OCI-LY7 (cell line): Measurements from ENCODE around the gene RNASET2. TPM values are rescaled to one million over a fixed set of nuclear protein-coding genes. Genes with fewer than 3 reads are reported as not detected.

Experiments
- BruUV-seq: library from RNA; stranded (reverse); fragments of 400-500 nt; replicated peaks from 2 replicates; lab custom pipeline; 2021; lab: Mats Ljungman, UMichigan
- CTCF ChIA-PET: fragments of 300-600 bp; sonication (Branson Sonifier 250); formaldehyde crosslinking; loops from one replicate; lab custom pipeline; 2022; ENCODE audit warnings: antibody characterized with exemption; ENCODE audit not compliant: unreplicated experiment; lab: Charles Lee
- POLR2A ChIA-PET: fragments of 300-600 bp; sonication (Branson Sonifier 250); formaldehyde crosslinking; loops from one replicate; lab custom pipeline; 2022; ENCODE audit warnings: antibody characterized with exemption; lab: Charles Lee
- DNase-seq: peaks from one replicate; pipeline ENCODE4 v3.0.0-alpha.2; 2015; ENCODE audit warnings: low spot score
- H2AFZ ChIP-seq: fragments of 200-600 bp; sonication (generic), shearing (Covaris generic); 2 replicates; pipeline ENCODE4 v1.6.1; 2014; ENCODE audit warnings: mild to moderate bottlenecking, antibody characterized with exemption, low read length, moderate library complexity
- H3K27ac ChIP-seq: fragments of 200-600 bp; sonication (generic); 2 replicates; pipeline ENCODE4 v1.5.1; 2014; ENCODE audit warnings: mixed run types, low read depth, mild to moderate bottlenecking, moderate library complexity, low read length, inconsistent platforms; ENCODE audit not compliant: poor library complexity, severe bottlenecking
- H3K36me3 ChIP-seq: fragments of 200-600 bp; sonication (generic); 2 replicates; pipeline ENCODE4 v1.6.1; 2014; ENCODE audit warnings: mild to moderate bottlenecking, antibody characterized with exemption, low read length, moderate library complexity, mixed read lengths; ENCODE audit not compliant: insufficient read depth
- H3K4me1 ChIP-seq: fragments of 200-600 bp; sonication (generic); 2 replicates; pipeline ENCODE4 v1.5.1; 2014; ENCODE audit warnings: mild to moderate bottlenecking, low read length; ENCODE audit not compliant: insufficient read depth, poor library complexity, severe bottlenecking
- H3K4me2 ChIP-seq: fragments of 200-600 bp; sonication (generic); 2 replicates; pipeline ENCODE4 v1.6.1; 2014; ENCODE audit warnings: mild to moderate bottlenecking, low read length
- H3K4me3 ChIP-seq: fragments of 200-600 bp; sonication (generic); 2 replicates; pipeline ENCODE4 v1.5.1; 2014; ENCODE audit warnings: mild to moderate bottlenecking, low read depth, low read length; ENCODE audit not compliant: poor library complexity, severe bottlenecking
- H3K79me2 ChIP-seq: fragments of 200-600 bp; sonication (generic); 2 replicates; pipeline ENCODE4 v1.6.1; 2016; ENCODE audit warnings: low read depth, mild to moderate bottlenecking, low read length, moderate library complexity, mixed read lengths; ENCODE audit not compliant: insufficient read depth
- H3K9me2 ChIP-seq: fragments of 200-600 bp; sonication (generic); 2 replicates; pipeline ENCODE4 v1.6.1; 2016; ENCODE audit warnings: mild to moderate bottlenecking, low read length, mixed read lengths; ENCODE audit not compliant: insufficient read depth
- H3K9me3 ChIP-seq: fragments of 200-600 bp; sonication (generic); 2 replicates; pipeline ENCODE4 v1.6.1; 2014; ENCODE audit warnings: mild to moderate bottlenecking, mixed run types, low read length, mixed read lengths
- H4K20me1 ChIP-seq: fragments of 200-600 bp; sonication (generic); 2 replicates; pipeline ENCODE4 v1.6.1; 2014; ENCODE audit warnings: mild to moderate bottlenecking, antibody characterized with exemption, low read length, moderate library complexity, mixed read lengths; ENCODE audit not compliant: insufficient read depth
- CTCF ChIP-seq: fragments of 200-600 bp; sonication (generic); conservative IDR thresholded peaks from 2 replicates; pipeline ENCODE4 v1.5.1; 2014; ENCODE audit warnings: mild to moderate bottlenecking, antibody characterized with exemption, low read length, moderate library complexity, mixed read lengths
- EZH2phosphoT487 ChIP-seq: fragments of 200-600 bp; sonication (generic); IDR thresholded peaks from 2 replicates; pipeline ENCODE4 v1.6.1; 2018; ENCODE audit warnings: low read depth, borderline replicate concordance, mild to moderate bottlenecking, mixed run types, antibody characterized with exemption, low read length, moderate library complexity, mixed read lengths
- intact Hi-C: fragments of 100-400 bp; cut with micrococcal nuclease; formaldehyde crosslinking; loops from one replicate; pipeline ENCODE4 v1.10.0; 2022; ENCODE audit not compliant: unreplicated experiment
- total RNA-seq, 2 experiments: library from RNA; depleted of rRNA in 1 of 2; stranded (reverse); fragments of >200 nt in 1 of 2; shearing (Covaris generic) in 1 of 2; gene quantifications; 2 replicates each; pipeline ENCODE4 v1.2.3, GENCODE V29; 2014 to 2022

Gene RNASET2
- total RNA-seq, 2 experiments from 2014 or later: 71.7 to 105 TPM

GRCh38 chr6:166952567-166953486 lies 3.5 kb downstream of the RNASET2 start:
- DNase-seq: peak; percentile 68
- peaks cover 44% of the 10 kb centered on the region; the same call in 1 of the 2 replicates for H3K79me2 ChIP-seq
- intact Hi-C loops: loop anchor here (10.0 kb wide), 1 partner anchor 608 kb away; the partner anchor contains the start of gene SFT2D1
- POLR2A ChIA-PET: interaction anchor here (0.7 to 2.4 kb wide), 10 partner anchors 16 to 837 kb away, joined by 3 to 20 read pairs (median 3); partner anchors contain the start of genes CCR6 and CEP43
- peaks cover 28% of the 10 kb centered on the region for H3K36me3 ChIP-seq
- H3K4me3 ChIP-seq: peak overlapping the region; percentile 79
- peak overlapping the region; percentile 87 for H3K27ac ChIP-seq
- H3K9me2 ChIP-seq: no peaks in the 10 kb centered on the region
- H2AFZ ChIP-seq: no peak overlapping the region
- peak overlapping the region; percentile 96 for H3K4me2 ChIP-seq
- TF ChIP-seq EZH2phosphoT487: no peak
- TF ChIP-seq CTCF: no peak
- BruUV-seq: no TSS peak
- H3K4me1 ChIP-seq: peaks cover 72% of the 10 kb centered on the region
- H4K20me1 ChIP-seq: no peaks in the 10 kb centered on the region
- CTCF ChIA-PET: interaction anchor here (0.6 to 2.0 kb wide), 4 partner anchors 36 to 189 kb away, joined by 3 to 8 read pairs (median 5); no protein-coding TSS in a partner anchor
- no peaks in the 10 kb centered on the region for H3K9me3 ChIP-seq

DNA sequence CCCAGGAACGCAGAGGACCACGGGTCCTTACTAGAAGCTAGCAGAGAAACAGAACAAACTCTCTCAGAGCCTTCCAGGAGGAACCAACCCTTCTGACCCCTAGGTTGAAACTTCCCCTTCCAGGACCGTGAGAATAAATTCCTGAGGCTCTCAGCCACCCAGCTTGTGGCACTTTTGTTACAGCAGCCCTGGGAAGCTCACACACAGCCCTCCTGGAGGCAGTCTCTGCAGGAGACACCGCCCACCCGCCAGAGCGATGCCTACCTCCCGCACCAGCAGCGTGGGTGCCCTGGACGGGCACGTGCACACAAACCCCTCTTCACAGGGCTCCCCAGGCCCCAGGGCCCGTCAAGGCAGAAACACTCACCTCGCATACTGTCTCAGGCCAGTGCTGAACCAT lies 4.2 kb downstream of the RNASET2 start:
- H4K20me1 ChIP-seq: no peaks in the 10 kb centered on the region

More for the DNA sequence above, 4.2 kb downstream of the RNASET2 start:
- Histone ChIP-seq H3K36me3 (peaks cover 35% of the 10 kb centered on the region), H3K27ac (peak overlapping the region; percentile 87), H3K4me1 (peaks cover 65% of the 10 kb centered on the region), H2AFZ (no peak overlapping the region), H3K9me3 (no peaks in the 10 kb centered on the region), H3K9me2 (no peaks in the 10 kb centered on the region), H3K79me2 (peaks cover 44% of the 10 kb centered on the region; the same call in 1 of the 2 replicates), H3K4me3 (peak overlapping the region; percentile 79), H3K4me2 (peak overlapping the region; percentile 96)
- CTCF ChIA-PET: no interaction called here
- intact Hi-C loops: loop anchor here (10.0 kb wide), 1 partner anchor 607 kb away; the partner anchor contains the start of gene SFT2D1
- no peak for DNase-seq
- no peak for TF ChIP-seq CTCF
- TF ChIP-seq EZH2phosphoT487: no peak
- BruUV-seq: no TSS peak
- POLR2A ChIA-PET: interaction anchor here (2.4 kb wide), 1 partner anchor 95 kb away, joined by 10 read pairs; no protein-coding TSS in a partner anchor
